HG02763 (cell line): ENCODE results near the gene HTR6.
"Not testable (repeated sequence)": the region's sequence is repeated elsewhere in the genome, so short reads cannot be mapped to it uniquely, and the experiment has no call there.

Experiments
- ATAC-seq: cut with Tn5 transposase; IDR thresholded peaks from one replicate; pipeline ENCODE4 v1.9.1; 2021; ENCODE audit warnings: mild to moderate bottlenecking, moderate library complexity; ENCODE audit not compliant: unreplicated experiment

HTR6 gene

DNA sequence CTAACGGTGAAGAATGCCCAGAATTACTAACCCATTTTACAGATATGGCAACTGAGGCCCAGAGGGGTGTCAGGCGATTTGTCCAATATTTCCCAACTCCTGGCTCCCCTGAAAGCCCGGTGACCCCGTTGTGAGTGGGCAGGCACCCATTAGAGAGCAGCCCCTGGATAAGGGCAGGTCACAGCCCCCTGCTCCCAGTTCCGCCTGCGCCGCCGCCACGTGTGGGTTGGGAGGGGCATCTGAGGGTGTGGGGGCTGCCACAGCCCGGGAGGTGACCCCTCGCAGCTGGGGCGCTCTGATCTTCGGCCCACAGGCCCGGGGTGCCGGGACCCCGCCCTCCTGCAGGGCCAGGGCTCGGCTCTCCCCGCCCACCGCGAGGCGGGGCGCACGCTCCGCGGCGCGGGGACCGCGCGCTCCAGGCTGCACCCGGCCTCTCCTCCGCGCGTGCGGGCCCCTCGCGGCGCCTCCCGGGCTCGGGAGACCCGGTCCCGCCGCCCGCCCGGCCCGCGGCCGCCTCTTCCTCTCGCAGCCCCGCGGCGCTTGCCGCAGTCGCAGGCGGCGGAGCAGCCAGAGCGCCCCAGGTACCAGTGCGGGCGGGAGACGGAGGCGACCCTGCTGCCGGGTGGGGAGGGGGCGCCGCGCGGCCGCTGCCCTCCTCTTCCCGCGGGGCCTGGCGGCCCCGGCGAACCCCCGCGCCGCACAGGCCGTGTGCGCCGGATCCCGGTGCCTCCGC lies at the start of gene HTR6:
Gene HTR6, plus strand, starts transcription at position 423 of the 733 bp plus-strand sequence. CDS start 879 bp downstream, outside the sequence.
- ATAC-seq = no peak

DNA sequence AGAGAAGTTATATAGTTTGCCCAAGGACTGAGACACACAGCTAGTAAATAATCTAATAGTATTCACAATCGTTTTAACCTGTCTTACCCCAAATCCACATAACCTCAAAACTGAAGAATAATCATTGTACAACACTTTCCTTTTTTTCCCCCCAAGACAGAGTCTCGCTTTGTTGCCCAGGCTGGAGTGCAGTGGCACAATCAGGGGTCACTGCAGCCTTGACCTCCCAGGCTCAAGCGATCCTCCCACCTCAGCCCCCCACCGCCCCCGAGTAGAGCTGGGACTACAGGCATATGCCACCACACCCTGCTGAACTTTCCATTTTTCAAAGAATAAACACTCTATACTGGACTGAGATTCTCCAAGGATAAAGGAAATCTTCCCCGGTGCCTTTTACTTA lies 49.2 kb upstream of the HTR6 start:
- no peak for ATAC-seq

DNA sequence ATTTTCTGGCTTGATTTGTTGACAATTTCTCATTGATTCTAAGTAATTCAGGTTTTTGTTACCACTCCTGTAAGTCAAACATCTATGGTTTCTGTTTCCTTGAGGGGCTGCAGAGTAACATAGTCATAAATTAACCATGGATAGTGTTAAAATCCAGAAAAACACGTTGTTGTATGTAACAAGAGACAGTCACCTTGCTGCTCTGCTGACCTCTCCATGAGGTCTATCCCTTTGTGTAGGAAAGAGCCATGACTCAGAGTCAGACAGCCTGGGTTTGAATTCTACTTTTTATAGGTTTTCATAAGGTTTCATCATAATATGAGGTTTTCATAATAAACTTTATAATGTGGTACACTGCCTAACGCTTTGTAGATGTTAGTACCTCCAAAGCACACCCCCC lies 48.2 kb upstream of the HTR6 start:
- ATAC-seq = no peak

DNA sequence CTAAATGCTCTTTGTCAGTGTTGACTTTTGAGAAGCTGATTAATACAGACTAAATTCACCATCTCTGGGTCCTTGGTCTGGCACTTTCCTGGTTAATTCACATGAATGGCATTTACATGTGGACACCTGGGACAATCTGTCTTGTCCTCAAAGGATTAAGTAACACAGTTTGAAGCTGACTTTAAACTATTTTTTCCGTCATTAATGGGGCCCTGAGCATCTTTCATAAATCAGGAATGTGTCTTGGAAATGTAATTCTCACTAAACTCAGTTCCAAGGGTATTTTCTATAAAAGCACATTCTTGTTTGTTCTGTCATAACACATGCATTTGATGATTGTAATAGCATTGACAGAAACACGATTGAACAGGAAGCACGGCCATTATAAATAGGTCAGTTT lies 47.3 kb upstream of the HTR6 start:
- no peak for ATAC-seq

DNA sequence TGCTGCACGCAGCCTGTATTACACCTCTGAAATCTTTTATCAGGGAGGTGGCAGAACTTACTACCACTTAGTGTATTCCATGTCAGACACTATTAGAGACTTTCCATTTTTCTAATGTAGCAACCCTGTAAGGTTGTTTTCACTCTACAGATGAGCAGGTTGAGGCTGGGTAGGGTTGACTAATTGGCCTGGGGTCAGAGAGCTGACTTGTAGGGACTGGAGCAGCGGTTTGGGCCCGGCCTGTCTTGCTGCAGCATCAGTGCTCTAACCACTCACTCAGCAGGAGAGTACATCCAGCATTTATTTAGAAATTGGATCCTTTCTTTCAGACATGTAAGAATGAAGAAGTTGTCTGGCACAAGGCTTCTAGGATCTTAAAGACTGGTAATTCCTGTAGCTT lies 46.2 kb upstream of the HTR6 start:
- ATAC-seq = no peak

DNA sequence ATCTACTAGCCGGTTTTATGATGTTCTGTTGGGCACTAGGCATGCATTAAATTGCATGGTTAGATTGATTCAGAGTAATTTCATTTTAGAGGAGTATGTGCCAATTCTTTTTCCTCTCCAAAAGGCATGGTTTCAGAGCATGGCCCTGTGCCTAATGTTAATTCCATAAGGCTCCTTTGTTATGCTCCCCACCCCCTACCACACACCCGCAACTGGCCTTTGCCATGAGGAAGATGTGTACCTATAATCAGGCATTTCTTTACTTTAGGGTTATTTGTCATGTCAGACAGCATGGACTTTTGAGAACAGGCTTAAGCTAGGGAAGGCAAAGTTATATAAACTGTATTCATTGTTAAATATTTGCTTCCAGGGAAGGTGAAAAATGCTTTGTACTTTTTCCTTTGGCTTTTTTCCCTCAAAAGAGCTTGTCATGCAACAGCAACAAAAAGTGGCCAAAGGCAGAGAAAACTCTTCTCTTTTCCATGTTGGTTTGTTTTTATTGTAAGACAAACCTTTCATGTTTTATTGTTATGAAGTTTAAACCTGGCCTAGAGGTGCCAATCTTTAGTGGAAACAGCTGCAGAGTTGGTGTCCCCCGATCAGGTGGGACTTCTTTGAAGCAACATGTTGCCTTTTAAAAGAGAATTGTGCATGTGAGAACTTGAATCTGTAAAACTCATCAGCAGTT lies 44.8 kb upstream of the HTR6 start:
- ATAC-seq = no peak

DNA sequence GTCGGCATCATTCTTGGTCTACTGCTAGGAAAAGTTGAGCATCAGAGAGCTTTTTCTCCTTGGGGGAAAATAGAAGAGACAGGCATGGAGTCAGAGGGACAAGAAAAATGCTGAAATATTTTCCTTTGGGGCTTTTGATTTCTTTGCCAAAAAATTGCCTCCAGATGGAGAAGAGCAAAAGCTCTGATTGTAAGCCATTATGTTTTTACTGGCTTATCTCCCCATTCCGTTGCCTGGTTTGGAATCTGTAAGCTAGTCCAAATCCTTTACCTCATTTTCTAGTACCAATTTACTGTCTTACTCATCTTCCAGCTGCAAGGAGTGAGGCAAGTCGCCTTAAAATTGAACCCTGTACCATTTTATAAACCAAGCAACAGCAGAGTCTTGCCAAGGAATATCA lies 43.9 kb upstream of the HTR6 start:
- ATAC-seq = no peak

DNA sequence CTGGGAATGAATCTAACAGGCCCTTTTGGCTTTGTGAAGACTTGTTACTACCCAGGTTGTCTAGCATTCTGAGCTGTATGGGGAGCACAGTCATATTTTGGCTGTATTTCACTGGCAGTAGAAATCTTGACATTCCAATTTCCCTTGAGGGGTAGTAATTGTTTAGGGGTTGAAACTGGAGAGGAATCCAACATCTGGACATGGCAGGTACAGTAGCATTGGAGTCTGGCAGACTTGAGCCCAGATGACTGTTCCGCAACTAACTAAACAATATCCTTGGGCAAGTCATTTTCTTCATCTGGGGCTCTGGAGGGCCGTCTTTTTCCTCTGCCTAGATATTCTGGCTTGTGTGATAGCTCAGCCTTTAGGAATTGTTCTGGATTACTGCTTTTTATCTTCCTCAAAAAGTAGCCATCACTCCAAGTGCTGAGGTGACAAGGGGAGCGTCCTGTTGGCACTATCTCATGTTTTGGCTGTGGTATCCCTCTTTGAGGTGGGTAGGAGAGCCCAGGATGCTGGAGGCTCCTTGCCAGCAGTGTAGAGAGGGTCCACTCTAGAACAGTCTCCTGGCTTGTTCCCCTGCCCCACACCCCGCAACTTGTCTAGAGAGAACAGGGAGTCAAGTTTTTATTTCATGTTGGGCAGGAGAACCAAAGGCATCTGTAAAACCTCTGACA lies 43.3 kb upstream of the HTR6 start:
- no peak for ATAC-seq

DNA sequence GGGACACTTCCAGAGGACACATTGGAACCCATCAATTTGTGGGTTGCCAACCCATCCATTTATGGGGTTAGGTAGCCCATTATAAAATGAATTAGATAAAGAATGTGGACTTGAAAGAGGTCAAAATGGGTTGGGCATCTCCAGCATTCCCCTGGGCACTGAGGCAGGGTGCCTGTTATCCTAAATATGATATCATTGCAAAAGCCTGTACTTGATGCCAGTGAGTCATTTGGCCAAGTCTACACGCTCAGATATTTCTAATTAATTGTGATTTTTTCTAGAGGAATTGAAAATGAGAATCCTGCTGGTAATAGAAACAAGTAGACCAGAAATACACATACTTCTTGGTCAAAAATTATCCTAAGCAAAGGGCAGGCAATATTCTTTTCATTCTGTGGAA lies 42.5 kb upstream of the HTR6 start:
- no peak for ATAC-seq

DNA sequence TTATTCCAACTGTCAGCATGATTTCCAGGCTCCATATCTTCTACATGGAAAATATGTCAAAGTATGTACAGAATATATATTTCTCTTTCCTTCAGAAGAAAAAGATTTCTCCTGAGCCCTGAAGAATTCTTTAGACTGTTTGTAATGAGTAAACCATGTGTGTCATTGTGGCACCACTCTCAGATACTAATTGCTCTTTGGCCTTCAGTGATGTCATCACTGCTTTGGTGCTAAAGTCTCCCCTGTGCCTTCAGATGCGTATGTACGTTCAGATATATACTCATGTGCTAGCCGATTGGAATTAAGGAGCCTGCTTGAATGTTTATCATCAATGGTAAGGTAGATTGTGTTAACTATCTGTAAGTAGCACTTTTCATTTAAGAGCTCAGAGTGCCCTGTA lies 41.2 kb upstream of the HTR6 start:
- ATAC-seq = no peak

DNA sequence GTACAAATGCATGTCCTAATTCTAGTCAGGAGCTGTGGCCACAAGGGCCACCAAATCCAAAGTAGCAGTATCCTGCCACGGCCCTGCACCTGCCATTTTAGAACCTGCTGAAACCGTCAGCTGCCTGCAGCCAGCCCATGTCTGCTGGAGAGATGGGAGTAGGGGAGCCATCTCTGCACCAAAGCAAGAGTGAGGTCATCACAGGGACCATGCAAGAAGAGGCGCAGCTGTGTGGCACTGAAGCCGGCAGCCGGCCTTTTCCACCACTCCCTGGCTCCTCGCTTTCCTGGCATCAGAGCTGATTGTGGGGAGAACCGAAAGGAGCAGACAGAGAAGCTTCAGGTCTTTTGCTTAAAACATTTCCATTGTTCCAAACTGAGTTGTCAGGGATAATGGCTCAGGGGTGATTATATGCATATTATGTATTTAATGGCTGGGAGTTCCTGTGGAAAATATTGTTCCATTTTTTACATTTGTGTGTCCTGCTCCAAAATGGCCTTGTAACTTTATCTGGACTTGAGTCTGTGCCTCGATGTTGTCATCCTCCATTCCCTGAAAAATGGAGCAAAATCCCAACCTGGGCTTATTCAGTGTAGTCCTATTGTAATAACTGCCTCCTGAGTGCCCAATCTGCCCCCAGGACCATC lies 39.3 kb upstream of the HTR6 start:
- ATAC-seq = no peak

DNA sequence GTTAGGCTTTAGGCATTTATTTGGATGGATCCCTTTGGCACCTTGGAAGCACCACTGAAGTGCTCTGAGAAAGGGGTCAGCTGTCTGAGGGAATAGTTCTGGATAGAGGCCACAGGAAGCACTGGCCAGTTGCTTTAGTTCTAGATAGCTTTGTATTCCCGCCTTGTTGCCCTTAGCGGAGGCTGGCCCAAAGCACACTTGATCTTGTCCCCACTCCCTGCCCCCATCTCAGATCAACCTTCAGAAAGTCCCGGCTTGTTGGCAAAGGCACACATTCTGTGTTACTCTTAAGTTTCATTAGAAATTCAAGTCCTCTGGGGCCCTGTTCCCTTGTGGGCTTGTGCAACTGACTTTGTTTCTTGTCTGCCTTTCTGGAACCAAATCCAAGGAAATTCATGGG lies 35.8 kb upstream of the HTR6 start:
- no peak for ATAC-seq

DNA sequence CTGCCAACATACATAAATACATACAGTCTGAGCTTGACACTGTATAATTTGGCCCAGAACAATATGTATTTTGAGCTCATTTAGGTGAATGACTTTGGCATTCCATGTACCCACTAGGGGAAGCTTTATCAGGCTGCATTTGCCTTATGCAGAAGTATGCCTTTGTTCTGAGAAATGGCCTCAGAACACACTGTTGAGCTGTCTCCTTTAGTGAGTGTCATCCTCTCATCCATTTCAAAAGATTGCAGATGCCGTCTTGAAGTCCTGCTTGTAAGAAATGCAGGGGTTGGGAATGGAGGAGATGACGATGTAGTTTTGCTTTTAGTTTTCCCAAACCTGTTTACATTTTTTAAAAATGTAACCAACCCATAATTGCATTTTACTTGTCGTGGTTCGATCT lies 35.3 kb upstream of the HTR6 start:
- no peak for ATAC-seq

DNA sequence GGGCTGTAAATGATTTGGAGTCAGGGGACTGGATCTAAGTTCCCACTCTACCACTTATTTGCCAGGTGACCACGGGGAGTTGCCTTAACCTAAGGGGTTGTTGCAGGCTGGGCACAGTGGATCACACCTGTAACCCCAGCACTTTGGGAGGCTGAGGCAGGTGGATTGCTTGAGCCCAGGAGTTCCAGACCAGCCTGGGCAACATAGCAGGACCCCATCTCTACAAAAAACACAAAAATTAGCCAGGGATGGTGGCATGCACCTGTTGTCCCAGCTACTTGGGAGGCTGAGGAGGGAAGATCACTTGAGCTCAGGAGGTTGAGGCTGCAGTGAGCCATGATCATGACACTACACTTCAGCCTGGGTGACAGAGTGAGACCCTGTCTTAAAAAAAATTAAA lies 34.5 kb upstream of the HTR6 start:
- ATAC-seq = not testable (repeated sequence)

DNA sequence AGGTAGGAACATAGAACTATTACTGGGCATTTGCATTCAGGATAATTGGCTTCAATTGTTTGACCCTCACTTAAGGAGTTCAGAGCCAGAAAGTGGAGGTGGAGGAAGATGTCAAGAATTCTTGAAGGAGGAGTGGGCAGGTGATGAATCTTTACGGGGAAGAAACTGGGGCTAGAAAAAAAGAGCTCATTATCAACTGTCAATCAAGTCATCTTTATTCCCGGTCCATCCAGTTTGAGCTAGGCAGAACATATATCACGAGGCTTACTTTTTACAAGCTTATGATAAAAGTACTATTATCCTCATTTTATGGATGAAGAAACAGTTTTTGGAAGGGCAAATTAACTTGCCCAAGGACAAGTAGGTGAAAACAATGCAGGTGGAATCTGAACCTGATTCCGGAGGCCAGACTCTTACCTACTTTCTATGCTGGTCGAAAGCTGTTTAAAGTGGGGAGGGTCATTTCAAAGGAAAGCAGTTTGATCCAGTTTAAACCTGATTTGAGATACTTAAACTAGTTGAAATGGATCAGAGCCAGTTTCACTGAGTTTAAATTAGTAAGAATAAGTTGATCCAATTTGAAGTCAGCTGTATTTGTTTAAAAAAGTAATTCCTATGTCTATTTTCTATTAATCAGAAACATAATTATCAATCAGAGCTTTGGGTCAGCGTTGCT lies 33.8 kb upstream of the HTR6 start:
- no peak for ATAC-seq

DNA sequence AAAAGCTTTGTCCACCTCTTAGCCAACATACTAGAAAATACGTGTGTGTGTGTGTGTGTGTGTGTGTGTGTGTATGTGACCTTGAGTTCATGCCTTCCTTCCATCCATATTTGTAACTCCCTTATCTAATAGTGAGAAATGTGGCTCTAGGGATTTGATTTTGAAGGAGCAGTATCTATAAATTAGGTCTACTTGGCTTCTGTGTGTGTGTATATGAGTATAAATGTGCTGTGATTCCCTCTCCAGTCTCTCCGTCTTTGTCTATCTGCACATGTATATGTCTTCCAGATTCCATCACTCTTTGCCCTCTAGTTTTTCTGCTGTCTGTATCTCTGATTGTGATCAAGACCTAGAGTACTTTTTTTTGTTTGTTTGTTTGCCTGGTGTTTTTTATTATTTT lies 32.5 kb upstream of the HTR6 start:
- no peak for ATAC-seq

DNA sequence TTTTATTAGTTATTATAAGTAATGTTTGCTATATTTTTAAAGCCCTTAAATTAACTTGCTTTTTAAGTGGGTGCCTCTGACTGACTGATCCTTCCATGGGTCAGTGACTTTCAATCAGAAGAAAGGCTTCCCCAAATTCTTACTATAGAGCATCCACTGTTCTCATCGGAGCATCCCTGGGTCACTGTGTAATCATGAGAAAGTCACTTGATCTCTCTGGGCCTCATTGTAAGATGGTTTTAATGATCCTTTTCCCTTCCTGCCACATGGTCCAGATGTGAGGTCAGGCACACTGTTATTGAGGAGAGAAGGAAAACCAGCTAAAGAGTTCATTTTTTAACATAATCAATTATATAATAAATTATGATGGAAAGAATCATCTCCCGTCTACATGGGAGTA lies 31.6 kb upstream of the HTR6 start:
- no peak for ATAC-seq

DNA sequence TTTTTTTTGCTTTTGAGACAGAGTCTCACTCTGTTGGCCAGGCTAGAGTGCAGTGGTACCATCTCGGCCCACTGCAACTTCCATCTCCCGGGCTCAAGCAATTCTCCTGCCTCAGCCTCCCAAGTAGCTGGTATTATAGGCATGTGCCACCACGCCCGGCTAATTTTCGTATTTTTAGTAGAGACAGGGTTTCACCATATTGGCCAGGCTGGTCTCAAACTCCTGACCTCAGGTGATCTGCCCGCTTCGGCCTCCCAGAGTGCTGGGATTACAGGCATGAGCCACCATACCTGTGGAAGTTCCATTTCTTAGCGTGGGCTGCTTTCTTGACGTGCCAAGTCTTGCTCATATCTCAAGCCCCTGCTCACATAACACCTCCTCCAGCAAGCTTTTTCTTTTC lies 29.6 kb upstream of the HTR6 start:
- ATAC-seq = not testable (repeated sequence)

DNA sequence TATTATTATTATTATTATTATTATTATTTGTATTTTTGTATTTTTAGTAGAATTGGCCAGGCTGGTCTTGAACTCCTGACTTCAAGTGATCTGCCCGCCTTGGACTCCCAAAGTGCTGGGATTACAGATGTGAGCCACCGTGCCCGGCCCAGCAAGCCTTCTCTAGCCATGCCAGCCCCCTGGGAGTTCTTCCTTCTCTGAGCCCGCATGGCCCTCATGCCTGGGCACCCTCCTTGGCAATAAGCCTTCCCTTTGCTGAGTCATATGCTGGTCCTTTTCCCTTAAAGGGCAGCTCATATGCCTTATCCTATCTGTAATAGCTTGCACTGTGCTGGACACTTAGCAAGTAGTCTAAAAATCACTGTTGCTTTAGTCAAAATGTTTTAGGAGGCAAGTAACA lies 29.0 kb upstream of the HTR6 start:
- ATAC-seq = no peak

DNA sequence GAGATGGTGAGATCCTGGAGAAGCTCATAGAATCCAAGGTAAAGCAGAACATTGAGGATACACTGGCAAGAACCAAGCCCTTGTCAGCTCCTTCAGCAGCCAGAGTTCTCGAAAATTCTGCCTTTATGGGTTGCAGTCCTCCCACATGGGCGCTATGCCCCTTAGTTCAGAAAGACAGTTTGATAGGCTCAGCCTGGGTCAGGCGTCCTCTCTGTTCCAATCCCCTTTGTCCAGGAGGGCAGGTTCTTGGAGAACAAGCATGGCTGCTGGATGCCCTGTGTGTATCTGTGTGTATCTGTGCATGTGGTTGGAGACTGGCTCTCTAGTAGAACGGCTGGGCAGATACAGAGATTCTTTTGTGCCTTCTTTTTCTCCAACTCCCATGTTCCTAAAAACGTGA lies 28.6 kb upstream of the HTR6 start:
- ATAC-seq = no peak

DNA sequence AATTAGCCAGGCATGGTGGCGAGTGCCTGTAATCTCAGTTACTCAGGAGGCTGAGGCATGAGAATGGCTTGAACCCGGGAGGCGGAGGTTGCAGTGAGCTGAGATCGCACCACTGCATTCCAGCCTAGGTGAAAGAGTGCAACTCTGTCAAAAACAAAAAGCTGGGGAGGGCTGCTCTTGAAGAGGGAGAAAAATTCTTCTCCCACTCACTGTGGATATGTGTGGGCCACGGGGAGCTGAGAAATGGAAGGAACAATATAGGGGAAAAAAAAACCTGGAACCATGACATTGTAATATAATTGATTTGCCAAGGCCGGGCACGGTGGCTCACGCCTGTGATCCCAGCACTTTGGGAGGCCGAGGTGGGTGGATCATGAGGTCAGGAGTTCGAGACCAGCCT lies 27.9 kb upstream of the HTR6 start:
- not testable (repeated sequence) for ATAC-seq
